AG04450 (cell line): ENCODE measurements around the gene OGDH. TPM values are rescaled to one million over a fixed set of nuclear protein-coding genes. Genes with fewer than 3 reads are reported as not detected.

Source experiments
- CTCF ChIA-PET: fragments of 300-600, 350-600 bp; formaldehyde crosslinking; extraction: SDS; loops from one replicate; lab custom pipeline; 2022; ENCODE audit warnings: antibody characterized with exemption, inconsistent platforms; lab: Charles Lee
- POLR2A ChIA-PET: fragments of 350-600 bp; formaldehyde crosslinking; extraction: SDS; loops from one replicate; lab custom pipeline; 2021; ENCODE audit warnings: antibody characterized with exemption, inconsistent platforms; lab: Yijun Ruan, JAX
- DNase-seq: peaks from one replicate; pipeline ENCODE4 v3.0.0-alpha.2; 2011; ENCODE audit warnings: low read depth, low spot score
- H3K27ac ChIP-seq: one replicate; pipeline ENCODE4 v1.5.1; 2012; ENCODE audit warnings: low read depth, low read length, control low read depth
- H3K27me3 ChIP-seq: one replicate; pipeline ENCODE4 v1.6.0; 2012; ENCODE audit warnings: low read length; ENCODE audit not compliant: control insufficient read depth, insufficient read depth
- H3K4me3 ChIP-seq: 2 replicates; pipeline ENCODE4 v1.5.1; 2011; ENCODE audit warnings: mild to moderate bottlenecking, low read depth, low read length, control low read depth
- H3K9me3 ChIP-seq: 2 replicates; pipeline ENCODE4 v1.5.1; 2012; ENCODE audit warnings: low read length; ENCODE audit not compliant: control insufficient read depth, insufficient read depth
- polyA plus RNA-seq: library from polyadenylated mRNA; depleted of rRNA; stranded (reverse); fragments of >200 nt; gene quantifications from 2 replicates; pipeline ENCODE4 v1.2.3, GENCODE V29; 2011
- TF ChIP-seq, protein P1 (sequence below): IDR thresholded peaks from 2 replicates; pipeline ENCODE4 v1.5.1; 2011; ENCODE audit warnings: low read depth, low read length, control low read depth, inconsistent platforms

OGDH gene
- polyA plus RNA-seq, 1 experiment, result 35.8 TPM

DNA sequence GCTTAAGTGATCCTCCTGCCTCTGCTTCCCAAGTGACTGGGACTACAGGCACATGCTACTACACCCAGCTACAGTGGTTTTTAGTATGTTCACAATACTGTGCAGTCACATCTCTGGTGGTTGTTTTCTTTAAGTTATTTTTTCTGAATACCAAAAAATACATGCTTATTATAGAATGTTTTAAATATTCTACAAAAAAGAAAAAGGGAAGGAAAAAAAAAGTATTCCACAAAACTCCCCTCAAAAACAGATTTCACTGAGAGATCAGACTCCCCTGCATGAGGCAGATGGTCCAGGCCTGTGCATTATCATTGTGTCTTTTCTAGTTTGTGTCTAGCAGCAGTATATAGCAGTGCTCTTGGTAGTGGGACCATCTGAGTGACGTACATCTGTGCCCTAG lies 36.8 kb downstream of the OGDH start:
- Histone ChIP-seq H3K9me3 (no peaks in the 10 kb centered on the region), H3K27ac (no peak overlapping the region), H3K4me3 (no peak overlapping the region), H3K27me3 (no peaks in the 10 kb centered on the region)
- ChIA-PET CTCF (interaction anchor here (0.7 kb wide), 1 partner anchor 36 kb away, joined by 7 read pairs; no protein-coding TSS in a partner anchor), POLR2A (no interaction called here)
- TF ChIP-seq, protein P1, sequence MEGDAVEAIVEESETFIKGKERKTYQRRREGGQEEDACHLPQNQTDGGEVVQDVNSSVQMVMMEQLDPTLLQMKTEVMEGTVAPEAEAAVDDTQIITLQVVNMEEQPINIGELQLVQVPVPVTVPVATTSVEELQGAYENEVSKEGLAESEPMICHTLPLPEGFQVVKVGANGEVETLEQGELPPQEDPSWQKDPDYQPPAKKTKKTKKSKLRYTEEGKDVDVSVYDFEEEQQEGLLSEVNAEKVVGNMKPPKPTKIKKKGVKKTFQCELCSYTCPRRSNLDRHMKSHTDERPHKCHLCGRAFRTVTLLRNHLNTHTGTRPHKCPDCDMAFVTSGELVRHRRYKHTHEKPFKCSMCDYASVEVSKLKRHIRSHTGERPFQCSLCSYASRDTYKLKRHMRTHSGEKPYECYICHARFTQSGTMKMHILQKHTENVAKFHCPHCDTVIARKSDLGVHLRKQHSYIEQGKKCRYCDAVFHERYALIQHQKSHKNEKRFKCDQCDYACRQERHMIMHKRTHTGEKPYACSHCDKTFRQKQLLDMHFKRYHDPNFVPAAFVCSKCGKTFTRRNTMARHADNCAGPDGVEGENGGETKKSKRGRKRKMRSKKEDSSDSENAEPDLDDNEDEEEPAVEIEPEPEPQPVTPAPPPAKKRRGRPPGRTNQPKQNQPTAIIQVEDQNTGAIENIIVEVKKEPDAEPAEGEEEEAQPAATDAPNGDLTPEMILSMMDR, result no peak
- no peak for DNase-seq

DNA sequence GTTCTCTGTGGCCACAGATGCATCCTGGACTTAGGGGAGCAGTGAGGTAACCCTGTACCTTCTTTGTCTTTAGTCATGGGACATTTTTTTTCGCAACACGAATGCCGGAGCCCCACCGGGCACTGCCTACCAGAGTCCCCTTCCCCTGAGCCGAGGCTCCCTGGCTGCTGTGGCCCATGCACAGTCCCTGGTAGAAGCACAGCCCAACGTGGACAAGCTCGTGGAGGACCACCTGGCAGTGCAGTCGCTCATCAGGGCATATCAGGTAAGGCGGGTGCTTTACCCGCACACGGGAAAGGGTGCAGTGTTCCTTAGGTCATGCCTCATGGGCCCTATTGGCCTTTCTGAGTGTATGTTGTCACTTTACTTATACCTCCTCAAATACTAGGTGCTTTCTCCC lies 38.8 kb downstream of the OGDH start:
- CTCF ChIA-PET, result no interaction called here

GRCh38 chr7:44645696-44646095 lies 39.3 kb downstream of the OGDH start:
- no peaks in the 10 kb centered on the region for H3K27me3 ChIP-seq
- POLR2A ChIA-PET, result no interaction called here
- DNase-seq, result no peak
- TF ChIP-seq, protein P1, result no peak
- CTCF ChIA-PET, result no interaction called here
- no peaks in the 10 kb centered on the region for H3K9me3 ChIP-seq
- no peak overlapping the region for H3K4me3 ChIP-seq
- H3K27ac ChIP-seq, result no peak overlapping the region

More for the DNA sequence above, 38.8 kb downstream of the OGDH start:
- no peak for DNase-seq
- no peak overlapping the region for H3K27ac ChIP-seq
- POLR2A ChIA-PET, result no interaction called here
- no peak overlapping the region for H3K4me3 ChIP-seq
- TF ChIP-seq, protein P1, result no peak
- no peaks in the 10 kb centered on the region for H3K9me3 ChIP-seq
- no peaks in the 10 kb centered on the region for H3K27me3 ChIP-seq

GRCh38 chr7:44646176-44646920 lies 39.9 kb downstream of the OGDH start:
- no peak overlapping the region for H3K4me3 ChIP-seq
- no peak for DNase-seq
- peak overlapping the region; percentile 31 for H3K27ac ChIP-seq
- no peaks in the 10 kb centered on the region for H3K9me3 ChIP-seq
- CTCF ChIA-PET, result no interaction called here
- TF ChIP-seq, protein P1, result no peak
- no peaks in the 10 kb centered on the region for H3K27me3 ChIP-seq
- POLR2A ChIA-PET, result no interaction called here

DNA sequence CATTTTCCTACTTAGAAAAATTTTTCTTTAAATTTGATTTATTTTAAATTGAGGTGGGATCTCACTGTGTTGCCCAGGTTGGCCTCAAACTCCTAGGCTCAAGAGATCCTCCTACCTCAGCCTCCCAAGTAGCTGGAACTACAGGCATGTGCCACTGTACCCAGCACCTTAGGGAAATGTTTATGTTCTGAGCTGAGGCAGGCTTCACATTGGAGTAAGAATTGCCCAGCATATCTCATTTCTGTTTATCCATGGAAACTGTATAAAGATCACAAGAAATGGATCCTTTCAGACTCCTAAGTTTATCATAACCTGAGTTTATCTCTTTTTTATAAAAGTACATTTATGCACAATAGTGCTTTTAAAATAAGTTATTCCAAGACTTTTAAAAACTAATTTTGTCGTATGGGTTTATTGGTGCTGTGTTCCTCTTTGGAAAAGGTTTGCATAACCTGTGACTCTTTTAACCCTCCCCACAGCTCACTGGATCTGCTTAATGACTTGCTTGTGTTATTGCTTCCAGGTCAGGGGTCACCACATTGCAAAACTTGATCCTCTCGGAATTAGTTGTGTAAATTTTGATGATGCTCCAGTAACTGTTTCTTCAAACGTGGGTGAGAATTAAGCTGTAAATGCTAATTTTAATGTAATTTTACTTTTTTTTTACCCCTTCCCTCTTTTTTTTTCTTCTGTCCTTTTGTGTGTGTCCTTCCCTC lies 40.7 kb downstream of the OGDH start:
- DNase-seq, result no peak
- H3K27ac ChIP-seq, result no peak overlapping the region
- TF ChIP-seq, protein P1, result no peak
- POLR2A ChIA-PET, result no interaction called here
- H3K27me3 ChIP-seq, result no peaks in the 10 kb centered on the region
- H3K4me3 ChIP-seq, result no peak overlapping the region
- CTCF ChIA-PET, result interaction anchor here (1.1 kb wide), 1 partner anchor 32 kb away, joined by 6 read pairs; no protein-coding TSS in a partner anchor
- no peaks in the 10 kb centered on the region for H3K9me3 ChIP-seq
